NCI-H460 (cell line): ENCODE data around the gene MAPK11. TPM values are rescaled to one million over a fixed set of nuclear protein-coding genes. Genes with fewer than 3 reads are reported as not detected.

ENCODE experiments used
- DNase-seq: peaks from one replicate; pipeline ENCODE4 v3.0.0-alpha.2; 2016; ENCODE audit warnings: low read depth; ENCODE audit errors: extremely low read depth
- total RNA-seq: library from RNA; depleted of rRNA; stranded (reverse); fragments of >200 nt; shearing (Covaris generic); gene quantifications from 2 replicates; pipeline ENCODE4 v1.2.3, GENCODE V29; 2014

Gene MAPK11
- total RNA-seq, 1 experiment from 2014 or later, result 1.3 TPM

- DNase-seq, result no peak
Observed at GRCh38 chr22:50264104-50264745, 6.0 kb downstream of the MAPK11 start.

GRCh38 chr22:50262973-50263617 is 7.1 kb downstream of the MAPK11 start:
- DNase-seq, result no peak

- no peak for DNase-seq
Observed at GRCh38 chr22:50262460-50262911, 7.7 kb downstream of the MAPK11 start.

- DNase-seq, result no peak
Observed at GRCh38 chr22:50261615-50262459, 8.3 kb downstream of the MAPK11 start, which contains the start of gene MAPK12. Gene MAPK12 (minus strand): TSS chr22:50261683. CDS start chr22:50261509, 174 bp downstream.

- no peak for DNase-seq
Observed at GRCh38 chr22:50260801-50261614, 9.2 kb downstream of the MAPK11 start.

- no peak for DNase-seq
Observed at GRCh38 chr22:50260434-50260800, 9.8 kb downstream of the MAPK11 start.

GRCh38 chr22:50259302-50259701 is 10.9 kb downstream of the MAPK11 start:
- DNase-seq, result no peak

GRCh38 chr22:50258361-50259292 is 11.6 kb downstream of the MAPK11 start:
- no peak for DNase-seq

GRCh38 chr22:50257451-50258360 is 12.5 kb downstream of the MAPK11 start:
- no peak for DNase-seq

- DNase-seq, result no peak
Observed at GRCh38 chr22:50257041-50257440, 13.1 kb downstream of the MAPK11 start.

GRCh38 chr22:50256258-50256862 is 13.8 kb downstream of the MAPK11 start:
- no peak for DNase-seq

- no peak for DNase-seq
Observed at GRCh38 chr22:50255607-50256006, 14.6 kb downstream of the MAPK11 start.

GRCh38 chr22:50255099-50255498 is 15.1 kb downstream of the MAPK11 start:
- no peak for DNase-seq

GRCh38 chr22:50253941-50254340 is 16.2 kb downstream of the MAPK11 start:
- DNase-seq, result no peak

GRCh38 chr22:50253046-50253915 is 16.9 kb downstream of the MAPK11 start:
- DNase-seq, result no peak

GRCh38 chr22:50252082-50253045 is 17.8 kb downstream of the MAPK11 start:
- DNase-seq, result peak; percentile 56
